ENCODE data around the gene PRDM15. TPM values are rescaled to one million over a fixed set of nuclear protein-coding genes. Genes with fewer than 3 reads are reported as not detected.

Gene PRDM15
- total RNA-seq, 1 experiment from 2014 or later, result 9.9 TPM

DNA sequence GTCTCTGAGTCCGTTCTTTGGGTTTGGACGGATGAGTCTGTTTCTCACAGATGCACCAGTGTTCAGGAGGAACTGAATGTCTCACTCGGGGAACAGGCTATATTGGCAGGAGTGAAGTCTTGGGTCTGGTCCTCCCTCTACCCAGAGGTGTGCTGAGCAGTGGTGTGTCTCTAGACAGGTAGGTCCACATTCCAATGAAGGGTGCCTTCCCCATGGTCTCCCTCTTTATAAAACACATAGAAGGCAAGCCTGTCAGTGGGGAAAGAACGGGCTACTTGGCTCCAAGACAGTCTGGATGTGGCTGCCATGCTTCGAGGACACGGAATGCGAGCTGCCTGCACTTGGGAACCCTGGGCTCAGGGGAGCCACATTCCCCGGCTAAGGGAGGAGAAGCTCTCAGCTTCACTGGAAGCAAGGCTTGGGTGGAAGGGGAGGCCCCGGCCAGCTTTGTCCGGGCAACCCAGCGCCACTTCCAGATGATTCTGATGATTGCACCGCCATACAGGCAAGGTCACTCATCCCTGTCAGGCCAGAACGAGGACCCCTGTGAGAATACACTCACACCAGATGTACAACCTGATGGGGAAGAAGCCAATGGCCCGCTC is 82.6 kb downstream of the PRDM15 start:
- peaks cover 18 to 49% (median 36%) of the 10 kb centered on the region in 3 experiments for H3K36me3 Mint-ChIP-seq (ENCODE audit: insufficient read depth in 1 of 3, low read depth in 3 of 3)
- no peak overlapping the region for H3K18ac ChIP-seq (ENCODE audit: insufficient read length, low read depth, low read length)
- H3K27ac ChIP-seq (ENCODE audit: insufficient read length, low read depth, low read length), result no peak overlapping the region
- H3K79me2 ChIP-seq (ENCODE audit: insufficient read depth, low read length), result 0 out of 2 replicates have a peak, but pooled peaks cover 2% of the 10 kb centered on the region
- H3K27me3 ChIP-seq (ENCODE audit: insufficient read depth, low read length), result no peaks in the 10 kb centered on the region
- H2AK5ac ChIP-seq (ENCODE audit: insufficient read length, low read length), result no peak overlapping the region
- WGBS (ENCODE audit: extremely low coverage, insufficient read length, low lambda C conversion rate), result no CpG with 5 or more reads among the region's 14 CpGs
- no peak overlapping the region for H3K23ac ChIP-seq (ENCODE audit: insufficient read length, low read depth, low read length)
- peaks cover 14 to 15% of the 10 kb centered on the region in 2 experiments for H3K4me1 Mint-ChIP-seq
- H3K27ac Mint-ChIP-seq, result no peak overlapping the region; a peak in 1 of 7 replicates
- H3K23me2 ChIP-seq (ENCODE audit: insufficient read length, low read depth, low read length, poor library complexity, severe bottlenecking), result no peaks in the 10 kb centered on the region
- H2BK20ac ChIP-seq (ENCODE audit: low read depth, low read length, poor library complexity, severe bottlenecking), result no peak overlapping the region
- no peaks in the 10 kb centered on the region for H4K20me1 ChIP-seq (ENCODE audit: control insufficient read depth, insufficient read depth, insufficient read length)
- H2AFZ ChIP-seq (ENCODE audit: low read length), result no peak overlapping the region
- H3K4me3 Mint-ChIP-seq, result no peak overlapping the region
- H3K9ac ChIP-seq (ENCODE audit: extremely low read depth, insufficient read length, low read length), result no peak overlapping the region
- H2BK15ac ChIP-seq (ENCODE audit: low read depth, low read length), result no peak overlapping the region
- H3K9me3 Mint-ChIP-seq, result peaks cover 19 to 25% of the 10 kb centered on the region in 2 experiments
- H3K4ac ChIP-seq (ENCODE audit: low read depth, low read length), result no peak overlapping the region
- H4K8ac ChIP-seq (replicated peaks; ENCODE audit: insufficient read length, low read depth, low read length), result no peak overlapping the region
- H3K14ac ChIP-seq (ENCODE audit: insufficient read depth, low read length), result peak overlapping the region; percentile 43; the same call in 1 of the 2 replicates
- H4K5ac ChIP-seq (ENCODE audit: insufficient read length, low read depth, low read length), result no peak overlapping the region
- no peak overlapping the region for H3K4me2 ChIP-seq (ENCODE audit: insufficient read depth, insufficient read length, low read length)
- no peak overlapping the region for H2BK12ac ChIP-seq (ENCODE audit: insufficient read length, low read depth, low read length)
- TF ChIP-seq, protein P1, sequence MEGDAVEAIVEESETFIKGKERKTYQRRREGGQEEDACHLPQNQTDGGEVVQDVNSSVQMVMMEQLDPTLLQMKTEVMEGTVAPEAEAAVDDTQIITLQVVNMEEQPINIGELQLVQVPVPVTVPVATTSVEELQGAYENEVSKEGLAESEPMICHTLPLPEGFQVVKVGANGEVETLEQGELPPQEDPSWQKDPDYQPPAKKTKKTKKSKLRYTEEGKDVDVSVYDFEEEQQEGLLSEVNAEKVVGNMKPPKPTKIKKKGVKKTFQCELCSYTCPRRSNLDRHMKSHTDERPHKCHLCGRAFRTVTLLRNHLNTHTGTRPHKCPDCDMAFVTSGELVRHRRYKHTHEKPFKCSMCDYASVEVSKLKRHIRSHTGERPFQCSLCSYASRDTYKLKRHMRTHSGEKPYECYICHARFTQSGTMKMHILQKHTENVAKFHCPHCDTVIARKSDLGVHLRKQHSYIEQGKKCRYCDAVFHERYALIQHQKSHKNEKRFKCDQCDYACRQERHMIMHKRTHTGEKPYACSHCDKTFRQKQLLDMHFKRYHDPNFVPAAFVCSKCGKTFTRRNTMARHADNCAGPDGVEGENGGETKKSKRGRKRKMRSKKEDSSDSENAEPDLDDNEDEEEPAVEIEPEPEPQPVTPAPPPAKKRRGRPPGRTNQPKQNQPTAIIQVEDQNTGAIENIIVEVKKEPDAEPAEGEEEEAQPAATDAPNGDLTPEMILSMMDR (conservative IDR thresholded peaks at IDR 0.05), result no peak
- no peak for DNase-seq
- H4K91ac ChIP-seq (ENCODE audit: insufficient read length, low read depth, low read length), result no peak overlapping the region
- no peak overlapping the region for H3T11ph ChIP-seq (ENCODE audit: low read length)
- H2BK5ac ChIP-seq (ENCODE audit: insufficient read length, low read length), result no peak overlapping the region
- H3K4me1 ChIP-seq (ENCODE audit: insufficient read depth, low read length), result no peaks in the 10 kb centered on the region
- H3K9me3 ChIP-seq (ENCODE audit: control insufficient read depth, low read depth, low read length), result peaks cover 11% of the 10 kb centered on the region
- H3K56ac ChIP-seq (ENCODE audit: insufficient read length, low read depth, low read length), result no peak overlapping the region
- no peak overlapping the region for H2BK120ac ChIP-seq (ENCODE audit: low read depth, low read length, poor library complexity, severe bottlenecking)
- H3K79me1 ChIP-seq (ENCODE audit: insufficient read depth, low read depth, low read length, poor library complexity, severe bottlenecking), result no peaks in the 10 kb centered on the region
- peaks cover 10% of the 10 kb centered on the region for H3K27me3 Mint-ChIP-seq (ENCODE audit: low read depth)

Measured in H9 (cell line).